ENCODE results near the gene MCU.

DNA sequence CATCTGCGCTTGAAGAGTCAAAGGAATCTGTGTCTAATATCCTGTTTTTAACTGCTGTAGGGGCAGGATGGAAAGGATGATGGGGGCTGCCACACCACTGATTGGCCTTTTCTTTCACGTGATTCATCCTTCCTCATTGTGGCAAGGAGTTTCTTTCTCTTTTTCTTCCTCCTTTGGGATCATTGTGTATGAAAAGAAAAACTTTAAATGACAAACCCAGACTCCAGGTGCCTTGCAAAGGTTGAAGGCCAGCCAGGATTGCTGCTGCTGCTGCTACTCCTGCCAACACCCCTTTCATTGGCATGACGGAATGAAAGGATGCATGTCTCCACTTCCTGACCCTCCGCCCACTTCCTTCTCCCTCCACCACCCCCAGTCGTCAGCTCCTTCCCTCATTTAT lies 195.1 kb downstream of the MCU start:
- TF ChIP-seq, protein P1, sequence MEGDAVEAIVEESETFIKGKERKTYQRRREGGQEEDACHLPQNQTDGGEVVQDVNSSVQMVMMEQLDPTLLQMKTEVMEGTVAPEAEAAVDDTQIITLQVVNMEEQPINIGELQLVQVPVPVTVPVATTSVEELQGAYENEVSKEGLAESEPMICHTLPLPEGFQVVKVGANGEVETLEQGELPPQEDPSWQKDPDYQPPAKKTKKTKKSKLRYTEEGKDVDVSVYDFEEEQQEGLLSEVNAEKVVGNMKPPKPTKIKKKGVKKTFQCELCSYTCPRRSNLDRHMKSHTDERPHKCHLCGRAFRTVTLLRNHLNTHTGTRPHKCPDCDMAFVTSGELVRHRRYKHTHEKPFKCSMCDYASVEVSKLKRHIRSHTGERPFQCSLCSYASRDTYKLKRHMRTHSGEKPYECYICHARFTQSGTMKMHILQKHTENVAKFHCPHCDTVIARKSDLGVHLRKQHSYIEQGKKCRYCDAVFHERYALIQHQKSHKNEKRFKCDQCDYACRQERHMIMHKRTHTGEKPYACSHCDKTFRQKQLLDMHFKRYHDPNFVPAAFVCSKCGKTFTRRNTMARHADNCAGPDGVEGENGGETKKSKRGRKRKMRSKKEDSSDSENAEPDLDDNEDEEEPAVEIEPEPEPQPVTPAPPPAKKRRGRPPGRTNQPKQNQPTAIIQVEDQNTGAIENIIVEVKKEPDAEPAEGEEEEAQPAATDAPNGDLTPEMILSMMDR (IDR thresholded peaks at IDR 0.05): no peak
- no peak for TF ChIP-seq POLR2A (IDR thresholded peaks at IDR 0.05)

All from stomach (tissue), 4 donors.